K562 (cell line): Measurements from ENCODE around the gene NUP98. TPM values are rescaled to one million over a fixed set of nuclear protein-coding genes. Genes with fewer than 3 reads are reported as not detected.

Experiments
- DLX4 ChIP-seq: fragments of 250-450 bp; sonication (Bioruptor Pico); IDR thresholded peaks from 2 replicates; pipeline ENCODE4 v1.6.1; 2021; ENCODE audit warnings: mild to moderate bottlenecking
- HBP1 ChIP-seq: fragments of 450-650 bp; formaldehyde crosslinking; IDR thresholded peaks from 2 replicates; pipeline ENCODE4 v1.4.0; 2022; ENCODE audit warnings: missing genetic modification characterization
- MAFG ChIP-seq: fragments of 450-650 bp; conservative IDR thresholded peaks from 2 replicates; pipeline ENCODE4 v1.6.1; 2016; ENCODE audit warnings: missing genetic modification characterization, missing compliant biosample characterization
- MXD1 ChIP-seq: fragments of 250-450 bp; sonication (Bioruptor Pico); IDR thresholded peaks from 2 replicates; pipeline ENCODE4 v1.8.0; 2021; ENCODE audit warnings: borderline replicate concordance, mild to moderate bottlenecking, moderate library complexity; ENCODE audit not compliant: poor library complexity, severe bottlenecking
- NFIX ChIP-seq: fragments of 250-450 bp; sonication (Bioruptor Pico); IDR thresholded peaks from 2 replicates; pipeline ENCODE4 v1.4.0; 2020; ENCODE audit warnings: low read depth, mild to moderate bottlenecking, moderate library complexity
- NR2C2 ChIP-seq, 2 experiments: fragments of 200-800 bp in 1 of 2; sonication (Bioruptor generic) in 1 of 2; sonication (generic) in 1 of 2; formaldehyde crosslinking in 1 of 2; IDR thresholded peaks; 2 replicates each; pipeline versions ENCODE4 v1.6.1 to v1.8.0; 2016 to 2022; ENCODE audit warnings: mild to moderate bottlenecking in 1 of 2, missing compliant biosample characterization in 1 of 2, missing genetic modification characterization in 1 of 2, missing genetic modification reagents in 1 of 2
- NR2F6 ChIP-seq: fragments of 450-650 bp; formaldehyde crosslinking; IDR thresholded peaks from 2 replicates; pipeline ENCODE4 v1.4.0; 2020; ENCODE audit warnings: mild to moderate bottlenecking
- PHB ChIP-seq: fragments of 250-450 bp; sonication (Bioruptor Pico); IDR thresholded peaks from 2 replicates; pipeline ENCODE4 v1.5.0; 2021
- POLR2G ChIP-seq: fragments of 200-400 bp; formaldehyde crosslinking; IDR thresholded peaks from 2 replicates; pipeline ENCODE4 v1.6.1; 2017; ENCODE audit warnings: low read depth, mild to moderate bottlenecking, antibody characterized with exemption, low read length, moderate library complexity
- RCOR1 ChIP-seq, 2 experiments: IDR thresholded peaks; 2 replicates each; pipeline ENCODE4 v1.6.1; 2012; ENCODE audit warnings: low read depth in 2 of 2, low read length in 2 of 2, borderline replicate concordance in 1 of 2, improper control_type of control experiment in 1 of 2
- RHOXF2B ChIP-seq: fragments of 250-450 bp; sonication (Bioruptor Pico); conservative IDR thresholded peaks from 2 replicates; pipeline ENCODE4 v1.5.1; 2021
- TCF3 ChIP-seq: sonication (generic); formaldehyde crosslinking; IDR thresholded peaks from 2 replicates; pipeline ENCODE4 v1.4.0; 2020; ENCODE audit warnings: mild to moderate bottlenecking, missing genetic modification reagents
- TOE1 ChIP-seq, 2 experiments: fragments of 450-650 bp in 1 of 2; sonication (generic) in 1 of 2; formaldehyde crosslinking in 1 of 2; IDR thresholded peaks; 2 replicates each; pipeline versions ENCODE4 v1.7.1 to v1.8.0; 2016 to 2022; ENCODE audit warnings: borderline replicate concordance in 2 of 2, mild to moderate bottlenecking in 2 of 2, antibody characterized with exemption in 1 of 2, inconsistent platforms in 1 of 2, low read depth in 1 of 2, missing genetic modification reagents in 1 of 2, moderate library complexity in 1 of 2
- TSHZ1 ChIP-seq: fragments of 250-450 bp; sonication (Bioruptor Pico); IDR thresholded peaks from 2 replicates; pipeline ENCODE4 v1.4.0; 2020; ENCODE audit warnings: mild to moderate bottlenecking, moderate library complexity
- ZBTB34 ChIP-seq: fragments of 250-450 bp; sonication (Bioruptor Pico); IDR thresholded peaks from 2 replicates; pipeline ENCODE4 v1.8.0; 2021; ENCODE audit warnings: mild to moderate bottlenecking, moderate library complexity
- ZNF134 ChIP-seq: fragments of 250-450 bp; sonication (Bioruptor Pico); conservative IDR thresholded peaks from 2 replicates; pipeline ENCODE4 v1.4.0; 2020
- ZNF274 ChIP-seq: IDR thresholded peaks from 2 replicates; pipeline ENCODE4 v1.6.1; 2011; ENCODE audit warnings: low read depth, mild to moderate bottlenecking, low read length, moderate library complexity, borderline replicate concordance
- ZNF76 ChIP-seq: fragments of 250-450 bp; sonication (Bioruptor Pico); IDR thresholded peaks from 2 replicates; pipeline ENCODE4 v1.4.0; 2020; ENCODE audit warnings: mild to moderate bottlenecking, moderate library complexity, borderline replicate concordance
- ZNF780A ChIP-seq: fragments of 250-450 bp; sonication (Bioruptor Pico); IDR thresholded peaks from 2 replicates; pipeline ENCODE4 v1.5.0; 2021; ENCODE audit warnings: mild to moderate bottlenecking
- polyA plus RNA-seq, 8 experiments: library from polyadenylated mRNA; depleted of rRNA in 4 of 8; stranded (reverse) in 5 of 8; unstranded in 3 of 8; fragments of >200 nt; fragmentation: Nextera tagmentation in 2 of 8; fragmentation: Illumina TruSeq in 1 of 8; extraction: Ambion mirVana in 2 of 8; extraction: Trizol in 1 of 8; gene quantifications; 2 replicates each; pipeline versions ENCODE4 v1.2.1 to v1.2.3, GENCODE V29; 2011 to 2014; ENCODE audit warnings: inconsistent platforms in 1 of 8, missing spikeins in 1 of 8
- total RNA-seq, 7 experiments: library from RNA; depleted of rRNA in 6 of 7; stranded (reverse); fragments of >200 nt in 6 of 7; fragmentation: Illumina TruSeq in 2 of 7; extraction: Trizol in 2 of 7; gene quantifications; 2 replicates each; pipeline versions ENCODE4 v1.2.1 to v1.2.3, GENCODE V29; 2011 to 2021; ENCODE audit warnings: low replicate concordance in 1 of 7

The NUP98 gene
- total and polyA plus RNA-seq, 9 of the 15 experiments (the other 6 are each of a cell fraction or from before 2014, with no cell fraction given): 45.1 to 196 (median 130) TPM

- TF ChIP-seq MAFG (tag) (no peak), POLR2G (peak; percentile 51), ZNF76 (CRISPR knock-in tag) (0 out of 2 replicates have a peak, but pooled peaks have one; percentile 57), ZNF274 (no peak), RHOXF2B (0 out of 2 replicates have a peak, but pooled peaks have one; percentile 11), ZNF134 (CRISPR knock-in tag) (no peak), NR2F6 (no peak), NR2C2 (CRISPR knock-in tag; IDR thresholded peaks at IDR 0.05) (0 out of 2 replicates have a peak, but pooled peaks have one; percentile 31), NR2C2 (tag; IDR thresholded peaks at IDR 0.05) (peak; percentile 23; the same call in 1 of the 2 replicates), ZBTB34 (CRISPR knock-in tag) (no peak), ZNF780A (CRISPR knock-in tag) (no peak), MXD1 (CRISPR knock-in tag) (no peak), TCF3 (CRISPR knock-in tag) (no peak), DLX4 (no peak), TOE1 (IDR thresholded peaks at IDR 0.05; ENCODE audit: borderline replicate concordance) (no peak), TOE1 (CRISPR knock-in tag; IDR thresholded peaks at IDR 0.05; ENCODE audit: borderline replicate concordance, low read depth) (peak; percentile 13; the same call in 1 of the 2 replicates), NFIX (CRISPR knock-in tag) (no peak), RCOR1 (IDR thresholded peaks at IDR 0.05; ENCODE audit: borderline replicate concordance in 1 of 2, low read depth in 2 of 2, low read length in 2 of 2) (no peak), HBP1 (CRISPR knock-in tag) (no peak), PHB (CRISPR knock-in tag) (no peak), TSHZ1 (CRISPR knock-in tag) (no peak)
Measured at GRCh38 chr11:3825473-3826154, 28.3 kb upstream of the NUP98 start (continued).
